Astrocyte (in vitro differentiated cells and primary cell): ENCODE data around the gene CRYBA2.

Experiments used
- CTCF ChIP-seq: IDR thresholded peaks from 2 replicates; pipeline ENCODE4 v1.5.1; 2011; ENCODE audit warnings: low read depth, mild to moderate bottlenecking, inconsistent platforms, low read length, moderate library complexity; ENCODE audit not compliant: insufficient read depth
- EZH2 ChIP-seq: IDR thresholded peaks from 2 replicates; pipeline ENCODE4 v1.6.1; 2012; ENCODE audit warnings: mild to moderate bottlenecking, low read length, inconsistent platforms; ENCODE audit not compliant: insufficient read depth

- TF ChIP-seq CTCF, result no peak
- no peak for TF ChIP-seq EZH2
Measured at GRCh38 chr2:219035942-219036341, 42.7 kb upstream of the CRYBA2 start.
